Progenitor cell of endocrine pancreas (in vitro differentiated cells): ENCODE data around the gene MSTN. TPM values are rescaled to one million over a fixed set of nuclear protein-coding genes. Genes with fewer than 3 reads are reported as not detected.

Experiments
- DNase-seq: peaks from one replicate; pipeline ENCODE4 v3.0.0; 2021; ENCODE audit warnings: low spot score; ENCODE audit not compliant: unreplicated experiment
- H3K27ac Mint-ChIP-seq: 2 replicates; pipeline ENCODE4 v1.8.0; 2021; ENCODE audit warnings: mild to moderate bottlenecking, moderate library complexity, mixed read lengths
- H3K27me3 Mint-ChIP-seq: 2 replicates; pipeline ENCODE4 v1.8.0; 2021; ENCODE audit warnings: mixed read lengths
- H3K36me3 Mint-ChIP-seq: 2 replicates; pipeline ENCODE4 v1.8.0; 2022; ENCODE audit warnings: mixed read lengths; ENCODE audit not compliant: insufficient read depth
- H3K4me1 Mint-ChIP-seq: 2 replicates; pipeline ENCODE4 v1.8.0; 2021; ENCODE audit warnings: low read depth, mixed read lengths
- H3K4me3 Mint-ChIP-seq: 2 replicates; pipeline ENCODE4 v1.8.0; 2021; ENCODE audit warnings: low read depth, mild to moderate bottlenecking, moderate library complexity, mixed read lengths
- H3K9me3 Mint-ChIP-seq: 2 replicates; pipeline ENCODE4 v1.8.0; 2021; ENCODE audit warnings: low read depth, mixed read lengths
- total RNA-seq: library from RNA; stranded (reverse); gene quantifications from 2 replicates; pipeline ENCODE4 v1.2.1, GENCODE V29; 2021
- TF ChIP-seq, protein P1 (sequence below): fragments of 200-600 bp; sonication (generic); IDR thresholded peaks from one replicate; pipeline ENCODE4 v1.5.0; 2021; ENCODE audit warnings: antibody characterized with exemption, mild to moderate bottlenecking; ENCODE audit not compliant: unreplicated experiment

Gene MSTN
- total RNA-seq, 1 donor from 2014 or later: 0.38 TPM

DNA sequence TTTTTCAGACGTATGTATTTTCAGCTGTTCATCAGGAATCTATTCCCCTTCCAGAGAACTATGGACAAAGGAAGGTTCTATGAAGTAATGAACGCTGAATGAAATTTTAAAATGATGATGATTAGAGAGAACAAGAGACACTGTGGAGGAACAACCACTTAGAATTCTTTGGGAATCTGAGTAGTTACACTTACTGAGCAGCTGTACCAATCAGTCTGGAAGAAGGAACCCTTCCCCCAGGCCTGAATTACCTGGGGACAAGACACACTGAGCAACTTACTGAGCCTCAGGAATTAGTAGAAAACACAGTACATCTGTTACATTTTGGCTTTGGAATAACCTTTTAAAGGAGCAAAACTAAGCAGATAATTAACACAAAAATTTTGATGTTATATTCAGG, 1.9 kb downstream of the MSTN start:
- H3K9me3 Mint-ChIP-seq: no peaks in the 10 kb centered on the region
- no peak overlapping the region for H3K27ac Mint-ChIP-seq
- H3K27me3 Mint-ChIP-seq: no peaks in the 10 kb centered on the region

DNA sequence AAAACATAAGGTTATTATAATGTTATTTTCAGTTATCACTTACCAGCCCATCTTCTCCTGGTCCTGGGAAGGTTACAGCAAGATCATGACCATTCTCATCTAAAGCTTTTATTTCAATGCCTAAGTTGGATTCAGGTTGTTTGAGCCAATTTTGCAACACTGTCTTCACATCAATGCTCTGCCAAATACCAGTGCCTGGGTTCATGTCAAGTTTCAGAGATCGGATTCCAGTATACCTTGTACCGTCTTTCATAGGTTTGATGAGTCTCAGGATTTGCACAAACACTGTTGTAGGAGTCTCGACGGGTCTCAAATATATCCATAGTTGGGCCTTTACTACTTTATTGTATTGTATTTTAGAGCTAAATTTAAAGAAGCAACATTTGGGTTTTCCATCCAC, 2.5 kb downstream of the MSTN start:
- H3K4me3 Mint-ChIP-seq: no peak overlapping the region
- no peaks in the 10 kb centered on the region for H3K9me3 Mint-ChIP-seq
- no peak overlapping the region for H3K27ac Mint-ChIP-seq
- H3K4me1 Mint-ChIP-seq: peaks cover 3% of the 10 kb centered on the region
- TF ChIP-seq, protein P1, sequence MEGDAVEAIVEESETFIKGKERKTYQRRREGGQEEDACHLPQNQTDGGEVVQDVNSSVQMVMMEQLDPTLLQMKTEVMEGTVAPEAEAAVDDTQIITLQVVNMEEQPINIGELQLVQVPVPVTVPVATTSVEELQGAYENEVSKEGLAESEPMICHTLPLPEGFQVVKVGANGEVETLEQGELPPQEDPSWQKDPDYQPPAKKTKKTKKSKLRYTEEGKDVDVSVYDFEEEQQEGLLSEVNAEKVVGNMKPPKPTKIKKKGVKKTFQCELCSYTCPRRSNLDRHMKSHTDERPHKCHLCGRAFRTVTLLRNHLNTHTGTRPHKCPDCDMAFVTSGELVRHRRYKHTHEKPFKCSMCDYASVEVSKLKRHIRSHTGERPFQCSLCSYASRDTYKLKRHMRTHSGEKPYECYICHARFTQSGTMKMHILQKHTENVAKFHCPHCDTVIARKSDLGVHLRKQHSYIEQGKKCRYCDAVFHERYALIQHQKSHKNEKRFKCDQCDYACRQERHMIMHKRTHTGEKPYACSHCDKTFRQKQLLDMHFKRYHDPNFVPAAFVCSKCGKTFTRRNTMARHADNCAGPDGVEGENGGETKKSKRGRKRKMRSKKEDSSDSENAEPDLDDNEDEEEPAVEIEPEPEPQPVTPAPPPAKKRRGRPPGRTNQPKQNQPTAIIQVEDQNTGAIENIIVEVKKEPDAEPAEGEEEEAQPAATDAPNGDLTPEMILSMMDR: no peak
- no peaks in the 10 kb centered on the region for H3K27me3 Mint-ChIP-seq
- H3K36me3 Mint-ChIP-seq: no peaks in the 10 kb centered on the region
- DNase-seq: no peak

More for the DNA sequence above, 1.9 kb downstream of the MSTN start:
- TF ChIP-seq, protein P1: no peak
- Mint-ChIP-seq H3K4me3 (no peak overlapping the region), H3K36me3 (no peaks in the 10 kb centered on the region), H3K4me1 (peaks cover 3% of the 10 kb centered on the region)
- DNase-seq: no peak

DNA sequence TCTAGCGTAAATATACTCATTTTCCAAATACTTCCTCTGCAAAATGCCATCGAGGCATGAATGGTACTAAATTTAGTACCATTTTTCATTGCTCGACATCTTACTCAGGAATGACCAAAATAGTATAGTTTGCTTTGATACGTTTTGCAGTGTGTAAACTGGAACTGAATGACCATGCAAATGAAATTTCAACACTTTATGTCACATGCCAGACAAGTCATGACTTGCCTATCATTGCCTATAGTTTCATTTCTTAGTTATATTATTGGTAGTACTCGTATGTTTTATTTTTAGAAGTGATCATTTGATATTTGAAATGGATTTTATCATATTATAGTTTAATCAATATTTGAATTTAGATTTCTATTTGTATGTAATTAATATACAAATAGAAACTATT, 9.1 kb downstream of the MSTN start:
- Mint-ChIP-seq H3K4me1 (no peaks in the 10 kb centered on the region), H3K9me3 (no peaks in the 10 kb centered on the region), H3K36me3 (no peaks in the 10 kb centered on the region), H3K27ac (no peak overlapping the region), H3K27me3 (no peaks in the 10 kb centered on the region), H3K4me3 (no peak overlapping the region)
- TF ChIP-seq, protein P1: no peak
- DNase-seq: no peak

DNA sequence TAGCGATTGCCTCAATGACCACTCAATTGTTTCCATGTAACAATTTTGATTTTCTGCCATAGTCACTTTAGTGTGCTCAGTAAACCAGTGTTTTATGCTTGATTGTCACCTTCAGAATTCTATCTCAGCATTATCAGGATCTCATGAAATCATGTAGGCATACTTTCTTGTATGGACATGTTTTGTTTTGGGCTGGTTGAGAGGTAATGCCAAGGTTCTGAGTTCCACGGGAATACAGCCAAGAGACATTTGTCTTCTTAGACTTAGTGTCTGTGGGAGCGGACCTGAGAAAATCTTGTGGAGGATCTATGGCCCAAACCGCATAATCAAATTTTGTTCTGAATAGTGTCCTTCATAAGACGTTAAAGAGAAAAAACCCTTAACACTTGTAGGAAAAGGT, 10.2 kb downstream of the MSTN start:
- no peaks in the 10 kb centered on the region for H3K27me3 Mint-ChIP-seq
- H3K27ac Mint-ChIP-seq: no peak overlapping the region
- H3K9me3 Mint-ChIP-seq: no peaks in the 10 kb centered on the region
- DNase-seq: no peak
- TF ChIP-seq, protein P1: no peak
- no peaks in the 10 kb centered on the region for H3K4me1 Mint-ChIP-seq
- no peaks in the 10 kb centered on the region for H3K36me3 Mint-ChIP-seq
- no peak overlapping the region for H3K4me3 Mint-ChIP-seq

DNA sequence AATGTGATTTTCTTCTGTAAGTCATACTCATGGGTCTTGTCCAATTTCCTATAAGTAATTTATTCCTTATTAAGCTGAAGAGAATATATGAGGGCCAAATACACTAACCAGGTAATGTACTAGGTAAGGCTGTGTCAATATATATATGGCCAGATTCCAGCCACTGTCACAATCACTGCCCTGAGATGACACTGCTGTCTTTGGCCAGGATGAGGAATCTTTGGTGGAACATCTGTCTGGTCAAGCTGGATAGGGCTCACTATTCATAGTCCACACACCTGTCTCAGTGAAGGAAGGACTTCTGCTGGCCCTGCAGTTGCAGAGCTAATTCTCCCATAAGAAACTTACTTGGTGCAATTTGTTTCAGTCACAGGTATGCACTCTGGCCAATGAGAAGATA, 11.3 kb downstream of the MSTN start:
- H3K4me3 Mint-ChIP-seq: no peak overlapping the region
- TF ChIP-seq, protein P1: no peak
- DNase-seq: no peak
- no peaks in the 10 kb centered on the region for H3K36me3 Mint-ChIP-seq
- H3K4me1 Mint-ChIP-seq: no peaks in the 10 kb centered on the region
- H3K27ac Mint-ChIP-seq: no peak overlapping the region
- H3K9me3 Mint-ChIP-seq: no peaks in the 10 kb centered on the region
- no peaks in the 10 kb centered on the region for H3K27me3 Mint-ChIP-seq
